Parathyroid adenoma (tissue), 2 donors: ENCODE results near the gene RGL2.

ENCODE experiments used
- H2AFZ ChIP-seq: fragments of 300-600 bp; sonication (generic); one replicate; pipeline ENCODE4 v1.7.0; 2017; ENCODE audit warnings: antibody characterized with exemption, mild to moderate bottlenecking
- H3K27ac ChIP-seq: fragments of 300-600 bp; sonication (generic); one replicate; pipeline ENCODE4 v1.7.0; 2017
- H3K27me3 ChIP-seq: fragments of 300-600 bp; sonication (generic); one replicate; pipeline ENCODE4 v1.7.0; 2017; ENCODE audit warnings: low read length; ENCODE audit not compliant: control insufficient read depth, insufficient read depth
- H3K36me3 ChIP-seq: fragments of 300-600 bp; sonication (generic); one replicate; pipeline ENCODE4 v1.7.0; 2017; ENCODE audit warnings: low read length; ENCODE audit not compliant: control insufficient read depth, insufficient read depth
- H3K4me1 ChIP-seq: fragments of 300-600 bp; sonication (generic); one replicate; pipeline ENCODE4 v1.7.0; 2017; ENCODE audit warnings: control low read depth
- H3K4me2 ChIP-seq: fragments of 300-600 bp; sonication (generic); one replicate; pipeline ENCODE4 v1.7.0; 2017; ENCODE audit warnings: low read length
- H3K4me3 ChIP-seq: fragments of 300-600 bp; sonication (generic); one replicate; pipeline ENCODE4 v1.7.0; 2017; ENCODE audit warnings: low read depth, low read length
- H3K79me2 ChIP-seq: fragments of 300-600 bp; sonication (generic); one replicate; pipeline ENCODE4 v1.7.0; 2017; ENCODE audit warnings: control low read depth
- H3K9ac ChIP-seq: fragments of 300-600 bp; sonication (generic); one replicate; pipeline ENCODE4 v1.7.0; 2017; ENCODE audit warnings: mild to moderate bottlenecking
- H3K9me3 ChIP-seq: fragments of 300-600 bp; sonication (generic); one replicate; pipeline ENCODE4 v1.7.0; 2017; ENCODE audit warnings: low read length; ENCODE audit not compliant: control insufficient read depth
- CTCF ChIP-seq: fragments of 300-600 bp; sonication (generic); IDR thresholded peaks from one replicate; pipeline ENCODE4 v1.7.0; 2017; ENCODE audit warnings: antibody characterized with exemption, mild to moderate bottlenecking
- donor health status: primary hyperparathyroidism.

RGL2 gene

GRCh38 chr6:33297956-33298772 is 578 bp downstream of the RGL2 start:
- Histone ChIP-seq H3K4me2 (peak overlapping the region; percentile 99), H2AFZ (peak overlapping the region; percentile 89), H3K9ac (peak overlapping the region; percentile 72), H3K4me3 (peak overlapping the region; percentile 92), H3K4me1 (peaks cover 2% of the 10 kb centered on the region), H3K27ac (peak overlapping the region; percentile 96), H3K79me2 (peaks cover 9% of the 10 kb centered on the region), H3K27me3 (no peaks in the 10 kb centered on the region), H3K36me3 (no peaks in the 10 kb centered on the region), H3K9me3 (no peaks in the 10 kb centered on the region)
- TF ChIP-seq CTCF: no peak

- H3K27ac ChIP-seq: peak overlapping the region; percentile 96
- H3K79me2 ChIP-seq: peaks cover 9% of the 10 kb centered on the region
- H3K9me3 ChIP-seq: no peaks in the 10 kb centered on the region
- H3K4me2 ChIP-seq: peak overlapping the region; percentile 99
- TF ChIP-seq CTCF: no peak
- no peaks in the 10 kb centered on the region for H3K36me3 ChIP-seq
- H3K4me1 ChIP-seq: peaks cover 2% of the 10 kb centered on the region
- peak overlapping the region; percentile 77 for H3K4me3 ChIP-seq
- no peaks in the 10 kb centered on the region for H3K27me3 ChIP-seq
- no peak overlapping the region for H3K9ac ChIP-seq
- H2AFZ ChIP-seq: peak overlapping the region; percentile 64
These were observed 1.3 kb downstream of the RGL2 start for GRCh38 chr6:33297406-33297955.

GRCh38 chr6:33296797-33297405 is 1.8 kb downstream of the RGL2 start:
- Histone ChIP-seq H2AFZ (no peak overlapping the region), H3K4me3 (peak overlapping the region; percentile 77), H3K9ac (no peak overlapping the region), H3K27ac (peak overlapping the region; percentile 96), H3K9me3 (no peaks in the 10 kb centered on the region), H3K36me3 (no peaks in the 10 kb centered on the region), H3K4me1 (peaks cover 2% of the 10 kb centered on the region), H3K27me3 (no peaks in the 10 kb centered on the region), H3K4me2 (peak overlapping the region; percentile 99), H3K79me2 (peaks cover 9% of the 10 kb centered on the region)
- TF ChIP-seq CTCF: no peak

GRCh38 chr6:33295621-33296369 is 2.9 kb downstream of the RGL2 start:
- no peaks in the 10 kb centered on the region for H3K9me3 ChIP-seq
- H3K79me2 ChIP-seq: peaks cover 5% of the 10 kb centered on the region
- H3K27me3 ChIP-seq: no peaks in the 10 kb centered on the region
- no peak overlapping the region for H3K4me2 ChIP-seq
- H3K4me3 ChIP-seq: no peak overlapping the region
- no peaks in the 10 kb centered on the region for H3K36me3 ChIP-seq
- H3K4me1 ChIP-seq: peaks cover 2% of the 10 kb centered on the region
- TF ChIP-seq CTCF: no peak
- H2AFZ ChIP-seq: no peak overlapping the region
- no peak overlapping the region for H3K9ac ChIP-seq
- H3K27ac ChIP-seq: no peak overlapping the region
